Esophagus (tissue), 2 donors: ENCODE results near the gene SLC17A2. TPM values are rescaled to one million over a fixed set of nuclear protein-coding genes. Genes with fewer than 3 reads are reported as not detected.

Source experiments
- H3K27ac ChIP-seq, 2 donors: one replicate each; pipeline ENCODE4 v1.5.1; 2013; ENCODE audit warnings: low read depth in 2 of 2, mild to moderate bottlenecking in 2 of 2, inconsistent platforms in 1 of 2, low read length in 1 of 2, moderate library complexity in 1 of 2
- H3K27me3 ChIP-seq, 2 donors: one replicate each; pipeline ENCODE4 v1.6.1; 2013; ENCODE audit warnings: low read length in 2 of 2, control low read depth in 1 of 2, mild to moderate bottlenecking in 1 of 2; ENCODE audit not compliant: insufficient read depth in 2 of 2, control insufficient read depth in 1 of 2
- H3K36me3 ChIP-seq, 2 donors: one replicate each; pipeline ENCODE4 v1.6.1; 2013; ENCODE audit warnings: low read length in 1 of 2; ENCODE audit not compliant: control insufficient read depth in 2 of 2, insufficient read depth in 2 of 2
- H3K4me1 ChIP-seq, 2 donors: one replicate each; pipeline ENCODE4 v1.6.1; 2013; ENCODE audit warnings: low read length in 1 of 2; ENCODE audit not compliant: control insufficient read depth in 2 of 2, insufficient read depth in 2 of 2
- H3K4me3 ChIP-seq, 2 donors: one replicate each; pipeline ENCODE4 v1.5.1; 2013; ENCODE audit warnings: low read length in 2 of 2, mild to moderate bottlenecking in 2 of 2, low read depth in 1 of 2, moderate library complexity in 1 of 2
- H3K9me3 ChIP-seq, 2 donors: one replicate each; pipeline ENCODE4 v1.6.1; 2013; ENCODE audit warnings: mild to moderate bottlenecking in 2 of 2, low read depth in 1 of 2, low read length in 1 of 2, moderate library complexity in 1 of 2; ENCODE audit not compliant: control insufficient read depth in 2 of 2, insufficient read depth in 1 of 2
- WGBS, 2 donors: extraction: QIAGEN DNeasy Blood & Tissue Kit; methylation state at CpG; one replicate each; pipeline ENCODE4 v1.1.7; 2013; 5-methylcytosine and 5-hydroxymethylcytosine counted together
- polyA plus RNA-seq, 2 donors: library from polyadenylated mRNA; stranded (reverse); fragments of 200-250 nt; gene quantifications; one replicate each; pipeline ENCODE4 v1.2.3, GENCODE V29; 2013
- donor health status: healthy with polysubstance abuse.
- donor health status: Bipolar disorder and iron deficiency.

Gene SLC17A2
- polyA plus RNA-seq: not detected

- H3K27ac ChIP-seq: no peak within 1 kb of the TSS
- 74 to 83% methylated on average over 9 of the region's 9 CpGs for WGBS, 2 donors
- H3K36me3 ChIP-seq: no peaks in the 10 kb centered on the region
- no peaks in the 10 kb centered on the region for H3K9me3 ChIP-seq
- no peaks in the 10 kb centered on the region for H3K4me1 ChIP-seq
- H3K27me3 ChIP-seq: no peaks in the 10 kb centered on the region
- H3K4me3 ChIP-seq: no peak within 1 kb of the TSS
Observed at GRCh38 chr6:25930532-25931410, at the start of gene SLC17A2. TSS of gene SLC17A2 (minus strand) at chr6:25930691. CDS start at chr6:25925796, 4,895 bp downstream.

- Histone ChIP-seq H3K27ac (no peak overlapping the region), H3K9me3 (no peaks in the 10 kb centered on the region), H3K4me1 (no peaks in the 10 kb centered on the region), H3K27me3 (no peaks in the 10 kb centered on the region), H3K4me3 (no peak overlapping the region), H3K36me3 (peaks cover 18 to 23% of the 10 kb centered on the region in 2 donors)
- WGBS, 2 donors: 90 to 95% methylated on average over 5 of the region's 5 CpGs
Observed at GRCh38 chr6:25975923-25976560, 45.6 kb upstream of the SLC17A2 start.

- 92 to 96% methylated on average over 2 of the region's 2 CpGs for WGBS, 2 donors
- Histone ChIP-seq H3K36me3 (peaks cover 18 to 22% of the 10 kb centered on the region in 2 donors), H3K4me1 (no peaks in the 10 kb centered on the region), H3K27ac (no peak overlapping the region), H3K4me3 (no peak overlapping the region), H3K27me3 (no peaks in the 10 kb centered on the region), H3K9me3 (no peaks in the 10 kb centered on the region)
Observed at GRCh38 chr6:25973923-25974555, 43.5 kb upstream of the SLC17A2 start.

- no peak overlapping the region for H3K27ac ChIP-seq
- WGBS, 2 donors: 82 to 84% methylated on average over 5 of the region's 5 CpGs
- no peaks in the 10 kb centered on the region for H3K27me3 ChIP-seq
- H3K4me1 ChIP-seq: peaks cover 0 to 1% of the 10 kb centered on the region in 2 donors
- H3K4me3 ChIP-seq: no peak overlapping the region
- H3K9me3 ChIP-seq: no peaks in the 10 kb centered on the region
- peaks cover 18 to 21% of the 10 kb centered on the region in 2 donors for H3K36me3 ChIP-seq
Observed at GRCh38 chr6:25972902-25973301, 42.4 kb upstream of the SLC17A2 start.

GRCh38 chr6:25972128-25972527 is 41.6 kb upstream of the SLC17A2 start:
- peaks cover 18 to 23% of the 10 kb centered on the region in 2 donors for H3K36me3 ChIP-seq
- 81 to 90% methylated on average over 1 of the region's 1 CpG for WGBS, 2 donors
- H3K27ac ChIP-seq: no peak overlapping the region
- no peak overlapping the region for H3K4me3 ChIP-seq
- H3K27me3 ChIP-seq: no peaks in the 10 kb centered on the region
- no peaks in the 10 kb centered on the region for H3K9me3 ChIP-seq
- H3K4me1 ChIP-seq: peaks cover 0 to 3% of the 10 kb centered on the region in 2 donors

- 94 to 95% methylated on average over 1 of the region's 1 CpG for WGBS, 2 donors
- Histone ChIP-seq H3K27me3 (no peaks in the 10 kb centered on the region), H3K9me3 (no peaks in the 10 kb centered on the region), H3K36me3 (peaks cover 22 to 26% of the 10 kb centered on the region in 2 donors), H3K27ac (no peak overlapping the region), H3K4me3 (no peak overlapping the region), H3K4me1 (peaks cover 3 to 4% of the 10 kb centered on the region in 2 donors)
Observed at GRCh38 chr6:25971187-25971821, 40.8 kb upstream of the SLC17A2 start.

GRCh38 chr6:25968769-25969168 is 38.3 kb upstream of the SLC17A2 start:
- Histone ChIP-seq H3K4me1 (peaks cover 3 to 4% of the 10 kb centered on the region in 2 donors), H3K27me3 (no peaks in the 10 kb centered on the region), H3K36me3 (peaks cover 14 to 20% of the 10 kb centered on the region in 2 donors), H3K27ac (no peak overlapping the region), H3K9me3 (no peaks in the 10 kb centered on the region), H3K4me3 (no peak overlapping the region)

- H3K4me3 ChIP-seq: no peak overlapping the region
- no peaks in the 10 kb centered on the region for H3K9me3 ChIP-seq
- no peak overlapping the region for H3K27ac ChIP-seq
- H3K27me3 ChIP-seq: no peaks in the 10 kb centered on the region
- peaks cover 9 to 12% of the 10 kb centered on the region in 2 donors for H3K36me3 ChIP-seq
- peaks cover 3 to 4% of the 10 kb centered on the region in 2 donors for H3K4me1 ChIP-seq
- WGBS, 2 donors: 93 to 96% methylated on average over 9 of the region's 9 CpGs
Observed at GRCh38 chr6:25966711-25967110, 36.2 kb upstream of the SLC17A2 start.

- Histone ChIP-seq H3K9me3 (no peaks in the 10 kb centered on the region), H3K27me3 (no peaks in the 10 kb centered on the region), H3K4me1 (peaks cover 3 to 4% of the 10 kb centered on the region in 2 donors), H3K36me3 (peaks cover 6 to 12% of the 10 kb centered on the region in 2 donors), H3K27ac (no peak overlapping the region), H3K4me3 (no peak overlapping the region)
- 97 to 98% methylated on average over 4 of the region's 4 CpGs for WGBS, 2 donors
Observed at GRCh38 chr6:25965058-25965457, 34.6 kb upstream of the SLC17A2 start.
